ENCODE results near the gene QRFP. TPM values are rescaled to one million over a fixed set of nuclear protein-coding genes. Genes with fewer than 3 reads are reported as not detected.

The QRFP gene
- total RNA-seq, 1 experiment from 2014 or later: not detected

DNA sequence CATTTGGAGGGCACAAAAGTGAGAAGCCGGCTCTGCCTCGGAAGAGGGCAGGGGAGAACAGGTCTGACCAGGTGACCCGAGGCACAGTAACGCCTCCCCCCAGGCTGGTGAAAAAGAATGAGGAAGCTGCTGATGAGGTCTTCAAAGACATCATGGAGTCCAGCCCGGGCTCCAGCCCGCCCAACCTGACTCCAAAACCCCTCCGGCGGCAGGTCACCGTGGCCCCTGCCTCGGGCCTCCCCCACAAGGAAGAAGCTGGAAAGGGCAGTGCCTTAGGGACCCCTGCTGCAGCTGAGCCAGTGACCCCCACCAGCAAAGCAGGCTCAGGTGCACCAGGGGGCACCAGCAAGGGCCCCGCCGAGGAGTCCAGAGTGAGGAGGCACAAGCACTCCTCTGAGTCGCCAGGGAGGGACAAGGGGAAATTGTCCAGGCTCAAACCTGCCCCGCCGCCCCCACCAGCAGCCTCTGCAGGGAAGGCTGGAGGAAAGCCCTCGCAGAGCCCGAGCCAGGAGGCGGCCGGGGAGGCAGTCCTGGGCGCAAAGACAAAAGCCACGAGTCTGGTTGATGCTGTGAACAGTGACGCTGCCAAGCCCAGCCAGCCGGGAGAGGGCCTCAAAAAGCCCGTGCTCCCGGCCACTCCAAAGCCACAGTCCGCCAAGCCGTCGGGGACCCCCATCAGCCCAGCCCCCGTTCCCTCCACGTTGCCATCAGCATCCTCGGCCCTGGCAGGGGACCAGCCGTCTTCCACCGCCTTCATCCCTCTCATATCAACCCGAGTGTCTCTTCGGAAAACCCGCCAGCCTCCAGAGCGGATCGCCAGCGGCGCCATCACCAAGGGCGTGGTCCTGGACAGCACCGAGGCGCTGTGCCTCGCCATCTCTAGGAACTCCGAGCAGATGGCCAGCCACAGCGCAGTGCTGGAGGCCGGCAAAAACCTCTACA is 11.8 kb downstream of the QRFP start:
- Histone ChIP-seq H3K18ac (ENCODE audit: insufficient read length, low read depth, low read length) (no peak overlapping the region), H3K14ac (ENCODE audit: insufficient read depth, low read length) (no peak overlapping the region), H3K27ac (ENCODE audit: insufficient read length, low read depth, low read length) (no peak overlapping the region), H3T11ph (ENCODE audit: low read length) (no peak overlapping the region), H3K27me3 (ENCODE audit: insufficient read depth, low read length) (no peaks in the 10 kb centered on the region), H3K79me2 (ENCODE audit: insufficient read depth, low read length) (no peaks in the 10 kb centered on the region), H2BK5ac (ENCODE audit: insufficient read length, low read length) (no peak overlapping the region), H2BK12ac (ENCODE audit: insufficient read length, low read depth, low read length) (no peak overlapping the region), H3K23ac (ENCODE audit: insufficient read length, low read depth, low read length) (no peak overlapping the region), H3K79me1 (ENCODE audit: insufficient read depth, low read depth, low read length, poor library complexity, severe bottlenecking) (no peaks in the 10 kb centered on the region), H3K4ac (ENCODE audit: low read depth, low read length) (no peak overlapping the region), H2BK20ac (ENCODE audit: low read depth, low read length, poor library complexity, severe bottlenecking) (no peak overlapping the region), H3K9me3 (ENCODE audit: control insufficient read depth, low read depth, low read length) (no peaks in the 10 kb centered on the region), H3K56ac (ENCODE audit: insufficient read length, low read depth, low read length) (no peak overlapping the region), H3K4me1 (ENCODE audit: insufficient read depth, low read length) (no peaks in the 10 kb centered on the region), H3K9ac (ENCODE audit: extremely low read depth, insufficient read length, low read length) (no peak overlapping the region), H2BK15ac (ENCODE audit: low read depth, low read length) (no peak overlapping the region), H4K20me1 (ENCODE audit: control insufficient read depth, insufficient read depth, insufficient read length) (peaks cover 2% of the 10 kb centered on the region), H2AFZ (ENCODE audit: low read length) (no peak overlapping the region), H3K4me2 (ENCODE audit: insufficient read depth, insufficient read length, low read length) (no peak overlapping the region), H4K8ac (replicated peaks; ENCODE audit: insufficient read length, low read depth, low read length) (no peak overlapping the region), H3K23me2 (ENCODE audit: insufficient read length, low read depth, low read length, poor library complexity, severe bottlenecking) (no peaks in the 10 kb centered on the region), H4K91ac (ENCODE audit: insufficient read length, low read depth, low read length) (no peak overlapping the region), H2BK120ac (ENCODE audit: low read depth, low read length, poor library complexity, severe bottlenecking) (no peak overlapping the region), H2AK5ac (ENCODE audit: insufficient read length, low read length) (no peak overlapping the region), H4K5ac (ENCODE audit: insufficient read length, low read depth, low read length) (no peak overlapping the region)
- Mint-ChIP-seq H3K9me3 (no peaks in the 10 kb centered on the region), H3K27me3 (ENCODE audit: low read depth) (no peaks in the 10 kb centered on the region), H3K4me3 (no peak overlapping the region), H3K4me1 (peaks cover 3 to 5% of the 10 kb centered on the region in 2 experiments; a peak in 3 of 4 replicates), H3K36me3 (ENCODE audit: insufficient read depth in 1 of 3, low read depth in 3 of 3) (peaks cover 39 to 86% (median 77%) of the 10 kb centered on the region in 3 experiments), H3K27ac (peak overlapping the region in 2 of 3 experiments; percentile 47 to 81; a peak in 4 of 7 replicates)
- WGBS (ENCODE audit: extremely low coverage, insufficient read length, low lambda C conversion rate): no CpG with 5 or more reads among the region's 47 CpGs
- DNase-seq: no peak
- TF ChIP-seq CTCF (conservative IDR thresholded peaks at IDR 0.05): no peak
